ENCODE measurements around the gene RPS6KA2. TPM values are rescaled to one million over a fixed set of nuclear protein-coding genes. Genes with fewer than 3 reads are reported as not detected.
"Not testable (repeated sequence)": the region's sequence is repeated elsewhere in the genome, so short reads cannot be mapped to it uniquely, and the experiment has no call there.

RPS6KA2 gene
- total RNA-seq, 1 donor: 4.6 TPM

GRCh38 chr6:166596776-166597507 is 30.1 kb downstream of the RPS6KA2 start:
- no peak for DNase-seq (ENCODE audit: low read depth in 2 of 3, low spot score in 2 of 3)

- no peak for DNase-seq (ENCODE audit: low read depth in 2 of 3, low spot score in 2 of 3)
Measured at GRCh38 chr6:166595949-166596348, 31.1 kb downstream of the RPS6KA2 start.

GRCh38 chr6:166595061-166595780 is 31.8 kb downstream of the RPS6KA2 start:
- DNase-seq (ENCODE audit: low read depth in 2 of 3, low spot score in 2 of 3): no peak

GRCh38 chr6:166592821-166593220 is 34.2 kb downstream of the RPS6KA2 start:
- no peak for DNase-seq (ENCODE audit: low read depth in 2 of 3, low spot score in 2 of 3)

- no peak for DNase-seq (ENCODE audit: low read depth in 2 of 3, low spot score in 2 of 3)
Measured at GRCh38 chr6:166591961-166592520, 35.0 kb downstream of the RPS6KA2 start.

- DNase-seq (ENCODE audit: low read depth in 2 of 3, low spot score in 2 of 3): no peak
Measured at GRCh38 chr6:166591026-166591425, 36.0 kb downstream of the RPS6KA2 start.

GRCh38 chr6:166589786-166590574 is 37.1 kb downstream of the RPS6KA2 start:
- no peak for DNase-seq (ENCODE audit: low read depth in 2 of 3, low spot score in 2 of 3)

GRCh38 chr6:166589337-166589731 is 37.7 kb downstream of the RPS6KA2 start:
- no peak for DNase-seq (ENCODE audit: low read depth in 2 of 3, low spot score in 2 of 3)

GRCh38 chr6:166588691-166589336 is 38.2 kb downstream of the RPS6KA2 start:
- peak in 2 of 3 donors; percentile 40 to 53 for DNase-seq (ENCODE audit: low read depth in 2 of 3, low spot score in 2 of 3)

- DNase-seq (ENCODE audit: low read depth in 2 of 3, low spot score in 2 of 3): peak in 2 of 3 donors; percentile 45 to 77
Measured at GRCh38 chr6:166587631-166588413, 39.2 kb downstream of the RPS6KA2 start.

- peak in 1 of 3 donors; percentile 24 for DNase-seq (ENCODE audit: low read depth in 2 of 3, low spot score in 2 of 3)
Measured at GRCh38 chr6:166586424-166587156, 40.5 kb downstream of the RPS6KA2 start, which contains the start of gene RAMACL. Gene RAMACL (minus strand): TSS chr6:166586678. CDS start chr6:166586477, 201 bp downstream.

GRCh38 chr6:166584853-166585429 is 42.1 kb downstream of the RPS6KA2 start:
- DNase-seq (ENCODE audit: low read depth in 2 of 3, low spot score in 2 of 3): no peak

- DNase-seq (ENCODE audit: low read depth in 2 of 3, low spot score in 2 of 3): no peak
Measured at GRCh38 chr6:166584155-166584554, 42.9 kb downstream of the RPS6KA2 start.

- DNase-seq (ENCODE audit: low read depth in 2 of 3, low spot score in 2 of 3): peak in 1 of 3 donors; percentile 51
Measured at GRCh38 chr6:166583230-166583965, 43.7 kb downstream of the RPS6KA2 start.

- DNase-seq (ENCODE audit: low read depth in 2 of 3, low spot score in 2 of 3): no peak
Measured at GRCh38 chr6:166582258-166582657, 44.8 kb downstream of the RPS6KA2 start.

GRCh38 chr6:166581801-166582200 is 45.2 kb downstream of the RPS6KA2 start:
- DNase-seq (ENCODE audit: low read depth in 2 of 3, low spot score in 2 of 3): not testable (repeated sequence)

- no peak for DNase-seq (ENCODE audit: low read depth in 2 of 3, low spot score in 2 of 3)
Measured at GRCh38 chr6:166581091-166581511, 46.0 kb downstream of the RPS6KA2 start.

All from hematopoietic multipotent progenitor cell (in vitro differentiated cells).